Measurements from ENCODE around the gene HEPHL1.

GRCh38 chr11:94131047-94131717 is 110.0 kb downstream of the HEPHL1 start:
- TF ChIP-seq CTCF (IDR thresholded peaks at IDR 0.05; ENCODE audit: low read length) = no peak
- no peak for TF ChIP-seq EZH2 (IDR thresholded peaks at IDR 0.05; ENCODE audit: borderline replicate concordance, low read length)

Data from OCI-LY1 (cell line).